HG03575 (cell line): ENCODE data around the gene SEBOX.
"Not testable (repeated sequence)": the region's sequence is repeated elsewhere in the genome, so short reads cannot be mapped to it uniquely, and the experiment has no call there.

Experiments used
- ATAC-seq: cut with Tn5 transposase; IDR thresholded peaks from one replicate; pipeline ENCODE4 v1.9.1; 2021; ENCODE audit not compliant: unreplicated experiment, insufficient number of reproducible peaks, low FRiP score; ENCODE audit errors: extremely low read depth

SEBOX gene

DNA sequence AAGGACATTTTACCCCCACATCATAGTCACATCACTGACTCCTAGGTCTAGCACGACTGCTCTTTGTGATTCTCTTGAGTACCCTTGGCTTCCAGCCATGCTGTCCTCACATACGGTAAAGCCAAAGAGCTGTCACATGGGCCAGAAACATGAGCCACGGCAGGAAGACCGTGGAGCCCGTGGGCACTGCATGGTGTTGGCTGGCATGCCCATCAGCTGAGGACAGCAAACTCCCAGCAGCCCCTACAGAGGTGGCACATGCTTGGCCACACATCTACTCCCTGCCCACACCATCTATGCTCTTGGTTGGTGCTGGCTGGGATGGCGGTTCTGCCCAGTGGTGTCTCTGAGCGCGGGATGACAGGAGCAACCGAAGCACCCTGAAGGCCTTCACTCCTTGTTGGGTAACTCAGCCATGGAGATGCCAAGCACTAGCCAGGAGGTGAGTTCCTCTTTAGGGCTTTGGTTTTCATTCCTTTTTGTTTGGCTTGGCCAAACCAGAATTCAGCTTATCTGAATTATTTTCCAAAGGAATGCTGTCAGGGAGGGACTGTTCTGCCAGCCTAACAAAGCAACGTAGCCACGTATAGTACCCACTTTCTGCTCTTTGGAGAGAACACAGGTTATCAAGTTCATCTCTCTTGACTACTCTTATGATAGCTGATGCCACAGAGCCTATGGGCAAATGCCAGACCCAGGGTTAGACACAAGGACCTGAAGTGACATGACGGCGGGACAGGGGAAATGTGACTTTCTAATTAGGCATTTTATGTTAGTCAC lies 19.4 kb downstream of the SEBOX start:
- no peak for ATAC-seq

DNA sequence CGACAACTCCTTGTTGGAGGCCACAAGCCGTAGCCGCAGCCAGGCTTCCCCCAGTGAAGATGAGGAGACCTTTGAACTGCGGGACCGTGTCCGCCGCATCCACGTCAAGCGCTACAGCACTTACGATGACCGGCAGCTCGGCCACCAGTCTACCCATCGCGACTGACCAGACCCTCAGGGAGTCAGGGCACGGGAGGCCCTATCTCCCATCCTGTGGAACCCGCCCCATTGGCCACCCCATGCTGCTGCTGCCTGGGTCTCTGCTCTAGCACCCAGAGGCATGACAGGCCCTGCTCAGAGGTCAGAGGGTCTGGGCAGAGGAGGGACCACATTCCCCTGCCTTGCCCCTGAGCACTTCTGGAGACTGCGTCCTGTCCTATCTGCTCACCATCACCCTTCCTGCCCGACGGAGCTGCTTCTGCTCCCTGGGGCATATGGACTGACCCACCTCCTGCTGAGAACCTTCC lies 20.5 kb downstream of the SEBOX start:
- no peak for ATAC-seq

- ATAC-seq = no peak
Observed at GRCh38 chr17:28344011-28344410, 21.0 kb downstream of the SEBOX start.

- ATAC-seq = no peak
Observed at GRCh38 chr17:28343491-28343932, 21.5 kb downstream of the SEBOX start.

- no peak for ATAC-seq
Observed at GRCh38 chr17:28342313-28342712, 22.7 kb downstream of the SEBOX start.

GRCh38 chr17:28341516-28341915 lies 23.5 kb downstream of the SEBOX start:
- no peak for ATAC-seq

DNA sequence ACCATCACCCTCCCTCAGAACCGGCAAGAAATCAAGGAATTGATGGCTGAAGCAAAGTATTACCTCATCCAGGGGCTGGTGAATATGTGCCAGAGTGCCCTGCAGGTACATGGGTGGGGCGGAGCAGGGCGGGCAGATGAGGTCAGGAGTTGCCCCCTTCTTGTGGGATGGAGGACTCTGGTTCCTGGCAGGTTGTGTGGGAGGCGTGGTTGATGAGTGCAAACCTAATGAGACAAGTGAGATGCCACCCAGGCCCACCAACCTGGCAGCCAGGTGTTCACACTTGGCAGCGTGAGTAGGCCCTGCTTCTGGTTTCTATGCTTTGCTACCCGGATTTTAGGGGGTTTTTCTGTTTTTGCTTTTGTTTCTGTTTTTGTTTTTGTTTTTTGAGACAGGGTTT lies 24.6 kb downstream of the SEBOX start:
- ATAC-seq = no peak

GRCh38 chr17:28339431-28339830 lies 25.6 kb downstream of the SEBOX start:
- ATAC-seq = no peak

DNA sequence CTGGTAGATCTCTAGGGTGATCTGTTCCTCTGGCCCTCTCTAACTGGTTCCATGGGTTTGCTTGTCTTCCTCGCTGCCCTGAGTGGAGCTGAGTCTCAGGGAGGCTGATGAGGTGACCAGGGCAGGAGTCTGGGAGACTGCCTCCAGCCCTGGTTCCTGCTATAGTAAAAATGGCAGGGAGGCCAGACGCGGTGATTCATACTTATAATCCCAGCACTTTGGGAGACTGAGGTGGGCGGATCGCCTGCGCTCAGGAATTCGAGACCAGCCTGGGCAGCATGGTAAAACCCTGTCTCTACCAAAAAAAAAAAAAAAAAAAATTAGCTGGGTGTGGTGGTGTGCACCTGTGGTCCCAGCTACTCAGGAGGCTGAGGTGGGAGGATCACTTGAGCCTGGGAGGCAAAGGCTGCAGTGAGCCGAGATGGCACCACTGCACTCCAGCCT lies 26.2 kb downstream of the SEBOX start:
- ATAC-seq = not testable (repeated sequence)

GRCh38 chr17:28338056-28338768 lies 26.8 kb downstream of the SEBOX start:
- no peak for ATAC-seq

- ATAC-seq = no peak
Observed at GRCh38 chr17:28335959-28336871, 28.8 kb downstream of the SEBOX start.

DNA sequence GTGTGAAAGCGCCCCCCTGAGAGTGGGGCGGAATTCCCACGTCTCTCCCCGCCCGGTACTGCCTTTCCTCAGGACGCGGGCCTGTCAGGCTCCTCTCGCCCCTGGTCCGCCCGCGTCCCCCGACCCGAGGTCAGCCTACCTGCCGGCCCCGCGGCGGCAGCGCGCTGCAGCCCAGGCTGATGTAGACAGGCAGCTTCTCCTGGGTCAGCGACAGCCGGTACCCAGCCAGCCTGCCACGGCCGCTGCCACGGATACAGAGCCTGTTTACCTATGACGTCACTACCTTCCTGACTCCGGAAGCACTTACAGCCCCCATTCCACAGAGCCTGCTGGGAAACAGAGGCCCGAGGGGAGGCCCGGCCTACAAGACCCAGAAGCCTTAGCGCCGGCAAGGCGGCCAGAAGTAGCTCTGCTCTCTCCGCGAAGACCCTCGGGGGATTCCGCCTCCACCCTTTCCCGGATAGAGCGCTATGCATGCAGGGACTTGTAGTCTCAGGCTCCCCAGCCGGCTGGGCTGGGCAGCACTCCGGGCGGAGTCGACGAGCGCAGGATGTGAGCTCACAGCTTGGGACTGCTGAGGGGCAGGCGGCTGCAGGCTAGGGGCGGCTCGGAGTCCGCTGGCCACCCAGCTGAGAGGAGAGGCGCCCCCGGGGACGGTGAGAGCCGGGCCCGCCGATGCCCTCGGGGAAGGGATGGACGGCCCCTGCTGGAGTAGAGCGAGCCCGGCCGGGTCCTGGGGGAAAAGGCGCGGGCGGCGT lies 29.6 kb downstream of the SEBOX start, which contains the start of the genes IFT20 and TNFAIP1:
Gene IFT20 (minus strand): TSS at position 272 of the 758 bp plus-strand sequence. CDS start 3,487 bp downstream, outside the sequence.
Gene TNFAIP1 (plus strand): TSS at position 561 of the 758 bp plus-strand sequence. CDS start 3,761 bp downstream, outside the sequence.
- ATAC-seq = peak; percentile 77

DNA sequence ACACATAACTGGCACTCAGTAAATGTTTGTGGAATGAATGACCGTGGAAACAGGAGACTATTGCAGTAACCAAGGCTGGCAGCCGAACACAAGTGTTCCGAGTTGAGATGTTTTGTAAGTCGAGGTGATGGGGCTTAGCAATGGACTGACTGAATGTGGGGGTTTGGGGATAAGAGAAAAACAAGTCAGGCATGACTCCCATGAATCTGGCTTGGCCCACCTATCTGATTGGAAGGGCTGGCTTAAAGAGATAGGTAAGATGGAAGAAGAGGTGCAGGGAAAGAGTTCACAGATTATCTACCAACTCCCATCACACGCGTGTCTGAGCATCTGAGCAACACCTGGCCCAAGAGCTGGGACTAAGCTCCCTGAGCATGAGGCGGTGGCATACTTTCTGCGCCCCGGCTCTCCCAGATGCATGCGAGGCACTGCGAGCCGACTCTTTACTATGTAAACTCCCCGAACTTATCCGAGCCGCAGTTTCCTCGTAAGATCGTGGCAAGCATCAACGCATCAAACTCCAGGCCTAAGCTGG lies 30.3 kb downstream of the SEBOX start:
- no peak for ATAC-seq

GRCh38 chr17:28334171-28334570 lies 30.8 kb downstream of the SEBOX start:
- no peak for ATAC-seq

GRCh38 chr17:28333083-28333746 lies 31.8 kb downstream of the SEBOX start:
- no peak for ATAC-seq

- no peak for ATAC-seq
Observed at GRCh38 chr17:28331891-28332420, 33.0 kb downstream of the SEBOX start.

DNA sequence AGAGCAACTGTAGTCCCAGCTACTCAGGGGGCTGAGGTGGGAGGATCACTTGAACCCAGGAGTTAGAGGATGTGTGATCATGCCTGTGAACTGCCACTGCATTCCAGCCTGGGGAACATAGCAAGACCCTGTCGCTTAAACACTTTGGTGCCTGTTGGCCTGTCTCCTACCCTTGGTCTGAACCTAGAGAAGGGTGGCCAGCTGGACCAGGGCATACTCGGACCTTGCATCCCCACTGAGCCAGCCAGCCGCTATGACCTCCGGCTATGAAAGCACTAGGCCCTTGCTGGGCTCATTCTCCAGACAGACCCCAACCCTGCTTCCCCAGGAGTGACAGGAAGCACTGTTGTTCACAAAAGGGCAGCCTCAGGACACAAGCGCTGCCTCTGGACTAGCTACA lies 34.3 kb downstream of the SEBOX start:
- no peak for ATAC-seq
